GM12875 (cell line): Measurements from ENCODE around the gene MAP4K3.

ENCODE experiments used
- H3K4me3 ChIP-seq: one replicate; pipeline ENCODE4 v1.5.1; 2011; ENCODE audit warnings: low read depth, low read length, control low read depth
- TF ChIP-seq, protein P1 (sequence below): IDR thresholded peaks from 2 replicates; pipeline ENCODE4 v1.5.1; 2011; ENCODE audit warnings: low read depth, mild to moderate bottlenecking, control low read depth, inconsistent platforms, low read length, moderate library complexity, borderline replicate concordance; ENCODE audit not compliant: insufficient read depth

Gene MAP4K3

GRCh38 chr2:39216346-39217191 lies 220.5 kb downstream of the MAP4K3 start:
- H3K4me3 ChIP-seq: no peak overlapping the region

GRCh38 chr2:39215545-39215944 lies 221.5 kb downstream of the MAP4K3 start:
- H3K4me3 ChIP-seq: no peak overlapping the region
- TF ChIP-seq, protein P1, sequence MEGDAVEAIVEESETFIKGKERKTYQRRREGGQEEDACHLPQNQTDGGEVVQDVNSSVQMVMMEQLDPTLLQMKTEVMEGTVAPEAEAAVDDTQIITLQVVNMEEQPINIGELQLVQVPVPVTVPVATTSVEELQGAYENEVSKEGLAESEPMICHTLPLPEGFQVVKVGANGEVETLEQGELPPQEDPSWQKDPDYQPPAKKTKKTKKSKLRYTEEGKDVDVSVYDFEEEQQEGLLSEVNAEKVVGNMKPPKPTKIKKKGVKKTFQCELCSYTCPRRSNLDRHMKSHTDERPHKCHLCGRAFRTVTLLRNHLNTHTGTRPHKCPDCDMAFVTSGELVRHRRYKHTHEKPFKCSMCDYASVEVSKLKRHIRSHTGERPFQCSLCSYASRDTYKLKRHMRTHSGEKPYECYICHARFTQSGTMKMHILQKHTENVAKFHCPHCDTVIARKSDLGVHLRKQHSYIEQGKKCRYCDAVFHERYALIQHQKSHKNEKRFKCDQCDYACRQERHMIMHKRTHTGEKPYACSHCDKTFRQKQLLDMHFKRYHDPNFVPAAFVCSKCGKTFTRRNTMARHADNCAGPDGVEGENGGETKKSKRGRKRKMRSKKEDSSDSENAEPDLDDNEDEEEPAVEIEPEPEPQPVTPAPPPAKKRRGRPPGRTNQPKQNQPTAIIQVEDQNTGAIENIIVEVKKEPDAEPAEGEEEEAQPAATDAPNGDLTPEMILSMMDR: no peak

More at GRCh38 chr2:39216346-39217191, 220.5 kb downstream of the MAP4K3 start:
- TF ChIP-seq, protein P1: no peak

DNA sequence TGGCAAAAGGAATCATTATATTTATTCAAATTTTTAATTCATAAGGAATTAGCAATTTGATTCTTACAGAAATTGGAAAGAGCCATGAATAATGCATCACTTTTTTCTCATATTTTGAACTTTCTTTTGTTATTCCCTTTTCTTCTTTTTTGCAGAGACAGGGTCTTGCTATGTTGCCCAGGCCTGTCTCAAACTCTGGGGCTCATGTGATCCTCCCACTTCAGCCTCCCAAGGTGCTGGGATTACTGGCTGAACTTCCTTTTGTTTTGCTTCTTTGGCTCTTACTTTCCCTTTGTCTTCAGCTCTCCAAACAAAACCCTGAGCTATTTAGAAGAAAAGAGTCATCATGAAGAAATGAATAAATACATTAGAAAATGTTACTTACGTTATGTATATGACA lies 224.1 kb downstream of the MAP4K3 start:
- H3K4me3 ChIP-seq: no peak overlapping the region
- TF ChIP-seq, protein P1: no peak

GRCh38 chr2:39210846-39211245 lies 226.2 kb downstream of the MAP4K3 start:
- TF ChIP-seq, protein P1: no peak
- H3K4me3 ChIP-seq: no peak overlapping the region

DNA sequence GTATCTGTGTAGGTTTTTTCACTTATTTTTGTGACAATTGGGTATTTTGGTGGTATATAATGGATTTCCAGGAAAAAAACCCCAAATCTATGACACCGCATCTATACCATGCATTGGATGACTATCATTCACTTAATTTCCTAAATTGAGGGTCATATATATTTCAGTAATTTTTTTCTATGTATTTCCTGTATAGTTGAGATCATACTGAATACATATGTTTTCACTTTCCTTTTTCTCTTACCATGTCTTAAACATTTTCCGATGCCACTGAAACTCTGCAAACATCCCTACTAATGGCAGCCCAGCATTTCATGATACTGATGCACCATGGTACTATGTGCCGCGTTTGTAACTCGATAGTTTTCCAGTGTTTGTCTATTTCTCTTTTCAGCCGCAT lies 233.7 kb downstream of the MAP4K3 start:
- TF ChIP-seq, protein P1: no peak
- H3K4me3 ChIP-seq: no peak overlapping the region

GRCh38 chr2:39202639-39203369 lies 234.3 kb downstream of the MAP4K3 start:
- H3K4me3 ChIP-seq: no peak overlapping the region
- TF ChIP-seq, protein P1: no peak
